IMR-90 (cell line): Measurements from ENCODE around the gene HOXA7. TPM values are rescaled to one million over a fixed set of nuclear protein-coding genes. Genes with fewer than 3 reads are reported as not detected.

Source experiments
- ATAC-seq: fragments of 200-7000 bp; cut with Tn5 transposase; 2 replicates; pipeline ENCODE4 v1.9.1; 2020; ENCODE audit warnings: low read depth, mild to moderate bottlenecking, moderate library complexity
- BruUV-seq: library from RNA; stranded (reverse); fragments of 400-500 nt; replicated peaks from 2 replicates; lab custom pipeline; 2021; lab: Mats Ljungman, UMichigan
- CTCF ChIA-PET: fragments of 300-600 bp; formaldehyde crosslinking; extraction: SDS; loops from one replicate; lab custom pipeline; 2021; ENCODE audit warnings: antibody characterized with exemption; lab: Yijun Ruan, JAX
- POLR2A ChIA-PET: fragments of 300-600 bp; sonication (Branson Sonifier 250); formaldehyde crosslinking; loops from one replicate; lab custom pipeline; 2022; ENCODE audit warnings: antibody characterized with exemption; ENCODE audit not compliant: unreplicated experiment; lab: Charles Lee
- DNase-seq: peaks from one replicate; pipeline ENCODE4 v3.0.0; 2013
- H2AFZ ChIP-seq: replicated peaks from 2 replicates; pipeline ENCODE3; 2013; ENCODE audit warnings: low read length, mild to moderate bottlenecking; ENCODE audit not compliant: poor library complexity
- H2AK5ac ChIP-seq: 2 replicates; pipeline ENCODE4 v1.6.1; 2013; ENCODE audit warnings: low read depth, low read length, inconsistent platforms
- H2AK9ac ChIP-seq: replicated peaks from 2 replicates; pipeline ENCODE3; 2013; ENCODE audit warnings: mild to moderate bottlenecking, low read depth, low read length, moderate library complexity; ENCODE audit not compliant: poor library complexity
- H2BK120ac ChIP-seq: 2 replicates; pipeline ENCODE4 v1.6.1; 2013; ENCODE audit warnings: low read depth, low read length, inconsistent platforms
- H2BK15ac ChIP-seq: 3 replicates; pipeline ENCODE4 v1.6.1; 2013; ENCODE audit warnings: low read depth, low read length, inconsistent platforms
- H2BK20ac ChIP-seq: 2 replicates; pipeline ENCODE4 v1.6.1; 2013; ENCODE audit warnings: low read depth, mild to moderate bottlenecking, inconsistent platforms, low read length, moderate library complexity
- H2BK5ac ChIP-seq: 2 replicates; pipeline ENCODE4 v1.6.1; 2013; ENCODE audit warnings: mild to moderate bottlenecking, low read depth, low read length, inconsistent platforms; ENCODE audit not compliant: poor library complexity, severe bottlenecking
- H3K14ac ChIP-seq: replicated peaks from 2 replicates; pipeline ENCODE4 v1.6.1; 2013; ENCODE audit warnings: low read depth, low read length, inconsistent platforms
- H3K18ac ChIP-seq: 2 replicates; pipeline ENCODE4 v1.6.1; 2013; ENCODE audit warnings: low read depth, low read length, control low read depth
- H3K23ac ChIP-seq: 2 replicates; pipeline ENCODE4 v1.6.1; 2013; ENCODE audit warnings: low read depth, low read length, inconsistent platforms
- H3K27ac ChIP-seq: 2 replicates; pipeline ENCODE4 v1.5.1; 2013; ENCODE audit warnings: mild to moderate bottlenecking, control low read depth, low read length; ENCODE audit not compliant: insufficient read depth
- H3K27me3 ChIP-seq: 2 replicates; pipeline ENCODE4 v1.6.1; 2013; ENCODE audit warnings: low read length; ENCODE audit not compliant: control insufficient read depth, insufficient read depth
- H3K36me3 ChIP-seq: 2 replicates; pipeline ENCODE4 v1.6.1; 2013; ENCODE audit warnings: low read length, mixed read lengths; ENCODE audit not compliant: control insufficient read depth, insufficient read depth
- H3K4ac ChIP-seq: 2 replicates; pipeline ENCODE4 v1.6.1; 2013; ENCODE audit warnings: low read depth, low read length, inconsistent platforms
- H3K4me1 ChIP-seq: 2 replicates; pipeline ENCODE4 v1.6.1; 2013; ENCODE audit warnings: low read length, mixed read lengths; ENCODE audit not compliant: control insufficient read depth, insufficient read depth
- H3K4me2 ChIP-seq: 2 replicates; pipeline ENCODE4 v1.6.1; 2013; ENCODE audit warnings: low read depth, mild to moderate bottlenecking, control low read depth, low read length, moderate library complexity
- H3K4me3 ChIP-seq: 2 replicates; pipeline ENCODE4 v1.5.1; 2013; ENCODE audit warnings: low read depth, mild to moderate bottlenecking, control low read depth, low read length, moderate library complexity; ENCODE audit not compliant: insufficient read depth
- H3K56ac ChIP-seq: 2 replicates; pipeline ENCODE4 v1.6.1; 2013; ENCODE audit warnings: low read length, inconsistent platforms; ENCODE audit not compliant: insufficient read depth; ENCODE audit errors: extremely low read depth
- H3K79me1 ChIP-seq, 2 experiments: 2 replicates each; pipeline ENCODE4 v1.6.1; 2013; ENCODE audit warnings: low read length in 2 of 2, inconsistent platforms in 1 of 2, low read depth in 1 of 2
- H3K9ac ChIP-seq: 2 replicates; pipeline ENCODE4 v1.6.1; 2013; ENCODE audit warnings: low read depth, low read length, control low read depth
- H3K9me1 ChIP-seq: 2 replicates; pipeline ENCODE4 v1.6.1; 2013; ENCODE audit warnings: low read length, inconsistent platforms; ENCODE audit not compliant: insufficient read depth
- H3K9me3 ChIP-seq: 2 replicates; pipeline ENCODE4 v1.6.1; 2013; ENCODE audit warnings: low read length; ENCODE audit not compliant: control insufficient read depth, insufficient read depth
- H4K20me1 ChIP-seq: 2 replicates; pipeline ENCODE4 v1.6.1; 2013; ENCODE audit warnings: low read length, inconsistent platforms; ENCODE audit not compliant: insufficient read depth
- H4K5ac ChIP-seq: 2 replicates; pipeline ENCODE4 v1.6.1; 2013; ENCODE audit warnings: mild to moderate bottlenecking, low read depth, low read length, control low read depth
- H4K8ac ChIP-seq, 2 experiments: 2 replicates each; pipeline ENCODE4 v1.6.1; 2013; ENCODE audit warnings: low read depth in 2 of 2, low read length in 2 of 2, control low read depth in 1 of 2, inconsistent platforms in 1 of 2
- H4K91ac ChIP-seq: 2 replicates; pipeline ENCODE4 v1.6.1; 2013; ENCODE audit warnings: low read depth, low read length, inconsistent platforms; ENCODE audit not compliant: insufficient read depth
- BHLHE40 ChIP-seq: fragments of 150-350 bp; IDR thresholded peaks from 2 replicates; pipeline ENCODE4 v1.6.1; 2016; ENCODE audit warnings: mild to moderate bottlenecking, low read depth, low read length
- CEBPB ChIP-seq: IDR thresholded peaks from 2 replicates; pipeline ENCODE4 v1.6.1; 2012; ENCODE audit warnings: low read depth, low read length, improper control_type of control experiment
- CHD1 ChIP-seq: IDR thresholded peaks from 2 replicates; pipeline ENCODE4 v1.6.1; 2012; ENCODE audit warnings: low read depth, low read length, improper control_type of control experiment
- FOS ChIP-seq: fragments of 150-350 bp; IDR thresholded peaks from 2 replicates; pipeline ENCODE4 v1.6.1; 2016; ENCODE audit warnings: low read depth, low read length
- MAFK ChIP-seq: IDR thresholded peaks from 2 replicates; pipeline ENCODE4 v1.6.1; 2012; ENCODE audit warnings: low read depth, low read length, improper control_type of control experiment
- MAZ ChIP-seq: IDR thresholded peaks from 2 replicates; pipeline ENCODE4 v1.6.1; 2012; ENCODE audit warnings: low read depth, mild to moderate bottlenecking, low read length, improper control_type of control experiment, moderate library complexity, borderline replicate concordance
- MXI1 ChIP-seq: IDR thresholded peaks from 2 replicates; pipeline ENCODE4 v1.6.1; 2012; ENCODE audit warnings: low read depth, mild to moderate bottlenecking, low read length, moderate library complexity, borderline replicate concordance
- NFE2L2 ChIP-seq: fragments of 150-350 bp; IDR thresholded peaks from 2 replicates; pipeline ENCODE4 v1.6.1; 2016; ENCODE audit warnings: low read depth, mild to moderate bottlenecking, low read length
- POLR2A ChIP-seq: IDR thresholded peaks from 2 replicates; pipeline ENCODE4 v1.6.1; 2012; ENCODE audit warnings: mild to moderate bottlenecking, low read depth, low read length
- RCOR1 ChIP-seq: IDR thresholded peaks from 2 replicates; pipeline ENCODE4 v1.6.1; 2012; ENCODE audit warnings: mild to moderate bottlenecking, low read length, improper control_type of control experiment; ENCODE audit not compliant: insufficient replicate concordance
- SMC3 ChIP-seq: fragments of 150-350 bp; IDR thresholded peaks from 2 replicates; pipeline ENCODE4 v1.6.1; 2016; ENCODE audit warnings: low read depth, mild to moderate bottlenecking, antibody characterized with exemption, low read length, moderate library complexity
- USF2 ChIP-seq: fragments of 150-350 bp; IDR thresholded peaks from 2 replicates; pipeline ENCODE4 v1.6.1; 2017; ENCODE audit warnings: mild to moderate bottlenecking, antibody characterized with exemption, low read length, low read depth
- WGBS, 2 experiments: methylation state at CpG; one replicate each; pipeline versions ENCODE4 v1.1.5 to v1.1.7; 2013; ENCODE audit warnings: missing lambda C conversion rate in 2 of 2; ENCODE audit not compliant: insufficient read length in 1 of 2; ENCODE audit errors: extremely low coverage in 2 of 2; 5-methylcytosine and 5-hydroxymethylcytosine counted together
- dilution Hi-C: fragments of 300-500 bp; cut with HindIII; formaldehyde crosslinking; loops from one replicate; pipeline ENCODE4 v1.14.3; 2018; ENCODE audit warnings: low sequenced_read_pairs; ENCODE audit not compliant: unreplicated experiment
- in situ Hi-C: fragments of 300-500 bp; cut with MboI; formaldehyde crosslinking; loops from 3 replicates; pipeline ENCODE4 v1.14.3; 2019; ENCODE audit warnings: low sequenced_read_pairs, inconsistent platforms, mixed read lengths
- intact Hi-C: fragments of 100-400 bp; cut with micrococcal nuclease; formaldehyde crosslinking; loops from 2 replicates; pipeline ENCODE4 v1.10.0; 2022
- polyA plus RNA-seq, 3 experiments: library from polyadenylated mRNA; depleted of rRNA; stranded (reverse); fragments of >200 nt; gene quantifications; 2 replicates each; pipeline ENCODE4 v1.2.3, GENCODE V29; 2012; ENCODE audit warnings: low replicate concordance in 1 of 3
- total RNA-seq: library from RNA; depleted of rRNA; stranded (reverse); fragments of >200 nt; gene quantifications from 2 replicates; pipeline ENCODE4 v1.2.3, GENCODE V29; 2012
- TF ChIP-seq, protein P1 (sequence below): conservative IDR thresholded peaks from 2 replicates; pipeline ENCODE4 v1.5.1; 2012; ENCODE audit warnings: mild to moderate bottlenecking, low read depth, low read length, improper control_type of control experiment

The HOXA7 gene
- total and polyA plus RNA-seq, 2 of the 4 experiments (the other 2 are of a cell fraction), result 0.18 to 1.7 TPM

GRCh38 chr7:27163288-27164044, 7.0 kb upstream of the HOXA7 start (continued):
- no peak for TF ChIP-seq RCOR1

GRCh38 chr7:27162561-27163287, 6.2 kb upstream of the HOXA7 start:
- Histone ChIP-seq H3K79me1 (no peaks in the 10 kb centered on the region), H3K9me1 (no peaks in the 10 kb centered on the region), H2AFZ (no peak overlapping the region), H3K18ac (no peak overlapping the region), H2BK120ac (no peak overlapping the region), H4K5ac (no peak overlapping the region), H3K23ac (no peak overlapping the region), H3K27ac (no peak overlapping the region), H2AK9ac (no peak overlapping the region), H3K27me3 (peaks cover 48% of the 10 kb centered on the region), H2BK5ac (no peak overlapping the region), H3K36me3 (no peaks in the 10 kb centered on the region), H4K20me1 (no peaks in the 10 kb centered on the region), H4K8ac (no peak overlapping the region), H3K4me2 (no peak overlapping the region), H3K4me1 (no peaks in the 10 kb centered on the region; the same call in 1 of the 2 replicates), H2AK5ac (no peak overlapping the region), H2BK15ac (no peak overlapping the region), H2BK20ac (no peak overlapping the region), H3K56ac (no peak overlapping the region), H3K4ac (no peak overlapping the region), H3K4me3 (no peak overlapping the region), H4K91ac (no peak overlapping the region), H3K9ac (no peak overlapping the region), H3K9me3 (peaks cover 11% of the 10 kb centered on the region; the same call in 1 of the 2 replicates), H3K14ac (no peak overlapping the region)
- ATAC-seq (no peak), DNase-seq (no peak)
- intact Hi-C loops, result loop anchor here (5.0 to 10.0 kb wide), 2 partner anchors 960 to 1908 kb away; partner anchors contain the start of genes CBX3 and HNRNPA2B1
- ChIA-PET CTCF (interaction anchor here (0.6 to 1.5 kb wide), 2 partner anchors 42 to 793 kb away, joined by 6 read pairs; no protein-coding TSS in a partner anchor), POLR2A (no interaction called here)
- in situ Hi-C loops, result no loop called here
- BruUV-seq, result no TSS peak
- dilution Hi-C loops, result no loop called here
- no CpG with 5 or more reads among the region's 7 CpGs for WGBS, 2 experiments
- TF ChIP-seq MXI1 (no peak), NFE2L2 (no peak), BHLHE40 (no peak), RCOR1 (no peak), MAFK (no peak), CHD1 (no peak), SMC3 (no peak), USF2 (no peak), MAZ (no peak), FOS (no peak), CEBPB (no peak), POLR2A (no peak)
- TF ChIP-seq, protein P1, sequence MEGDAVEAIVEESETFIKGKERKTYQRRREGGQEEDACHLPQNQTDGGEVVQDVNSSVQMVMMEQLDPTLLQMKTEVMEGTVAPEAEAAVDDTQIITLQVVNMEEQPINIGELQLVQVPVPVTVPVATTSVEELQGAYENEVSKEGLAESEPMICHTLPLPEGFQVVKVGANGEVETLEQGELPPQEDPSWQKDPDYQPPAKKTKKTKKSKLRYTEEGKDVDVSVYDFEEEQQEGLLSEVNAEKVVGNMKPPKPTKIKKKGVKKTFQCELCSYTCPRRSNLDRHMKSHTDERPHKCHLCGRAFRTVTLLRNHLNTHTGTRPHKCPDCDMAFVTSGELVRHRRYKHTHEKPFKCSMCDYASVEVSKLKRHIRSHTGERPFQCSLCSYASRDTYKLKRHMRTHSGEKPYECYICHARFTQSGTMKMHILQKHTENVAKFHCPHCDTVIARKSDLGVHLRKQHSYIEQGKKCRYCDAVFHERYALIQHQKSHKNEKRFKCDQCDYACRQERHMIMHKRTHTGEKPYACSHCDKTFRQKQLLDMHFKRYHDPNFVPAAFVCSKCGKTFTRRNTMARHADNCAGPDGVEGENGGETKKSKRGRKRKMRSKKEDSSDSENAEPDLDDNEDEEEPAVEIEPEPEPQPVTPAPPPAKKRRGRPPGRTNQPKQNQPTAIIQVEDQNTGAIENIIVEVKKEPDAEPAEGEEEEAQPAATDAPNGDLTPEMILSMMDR, result no peak
